ENCODE results near the gene TULP1.

GRCh38 chr6:35496841-35497570 lies 15.7 kb downstream of the TULP1 start, which contains the start of gene TEAD3:
- TF ChIP-seq CTCF (IDR thresholded peaks at IDR 0.05; ENCODE audit: borderline replicate concordance, extremely low read depth, low read length, poor library complexity, severe bottlenecking) (no peak), EZH2 (IDR thresholded peaks at IDR 0.05; ENCODE audit: borderline replicate concordance, low read depth, low read length, severe bottlenecking) (no peak)

Data from DND-41 (cell line).